Spleen (tissue), 11 donors: ENCODE results near the gene RRP1. TPM values are rescaled to one million over a fixed set of nuclear protein-coding genes. Genes with fewer than 3 reads are reported as not detected.
A peak's percentile ranks its signal among the peaks of the same experiment; 100 is the strongest.
"Not testable (repeated sequence)": the region's sequence is repeated elsewhere in the genome, so short reads cannot be mapped to it uniquely, and the experiment has no call there.

Experiments used
- DNase-seq: peaks from one replicate; pipeline ENCODE4 v3.0.0-alpha.2; 2020
- H3K27ac ChIP-seq, 8 donors: fragments of 200-600 bp; sonication (generic) in 7 of 8; 1 replicate in 4 of 8; 2 replicates in 4 of 8; pipeline versions ENCODE4 v1.5.0 to v1.8.0; 2016 to 2021; ENCODE audit warnings: inconsistent platforms in 4 of 8, mild to moderate bottlenecking in 4 of 8, moderate library complexity in 1 of 8
- H3K27me3 ChIP-seq, 7 donors: fragments of 200-600 bp; sonication (generic) in 6 of 7; replicated peaks in 1 of 7; 1 replicate in 4 of 7; 2 replicates in 3 of 7; pipeline versions ENCODE4 v1.5.0 to v1.8.0; 2016 to 2021; ENCODE audit warnings: inconsistent platforms in 3 of 7, mild to moderate bottlenecking in 1 of 7
- H3K36me3 ChIP-seq, 6 donors: fragments of 200-600 bp; sonication (generic) in 5 of 6; 1 replicate in 4 of 6; 2 replicates in 2 of 6; pipeline versions ENCODE4 v1.5.0 to v1.8.0; 2016 to 2021; ENCODE audit warnings: inconsistent platforms in 2 of 6
- H3K4me1 ChIP-seq, 6 donors: fragments of 200-600 bp; sonication (generic) in 5 of 6; 1 replicate in 3 of 6; 2 replicates in 3 of 6; pipeline versions ENCODE4 v1.5.0 to v1.8.0; 2016 to 2021; ENCODE audit warnings: inconsistent platforms in 3 of 6
- H3K4me3 ChIP-seq, 8 donors: fragments of 200-600 bp; sonication (generic) in 7 of 8; 1 replicate in 4 of 8; 2 replicates in 4 of 8; pipeline versions ENCODE4 v1.5.0 to v1.8.0; 2016 to 2021; ENCODE audit warnings: inconsistent platforms in 4 of 8, mild to moderate bottlenecking in 4 of 8, moderate library complexity in 2 of 8
- H3K9me3 ChIP-seq, 8 donors: fragments of 200-600 bp; sonication (generic) in 7 of 8; 1 replicate in 4 of 8; 2 replicates in 4 of 8; pipeline versions ENCODE4 v1.5.0 to v1.8.0; 2016 to 2021; ENCODE audit warnings: inconsistent platforms in 4 of 8
- POLR2A ChIP-seq, 3 donors: fragments of 450-650 bp; IDR thresholded peaks; one replicate each; pipeline ENCODE4 v1.5.1; 2017; ENCODE audit warnings: antibody characterized with exemption in 3 of 3, mild to moderate bottlenecking in 1 of 3
- POLR2AphosphoS5 ChIP-seq, 3 donors: sonication (generic); formaldehyde crosslinking; IDR thresholded peaks; one replicate each; pipeline ENCODE4 v1.5.1; 2017; ENCODE audit warnings: antibody characterized with exemption in 3 of 3
- WGBS, 5 donors: extraction: QIAGEN DNeasy Blood & Tissue Kit in 3 of 5; methylation state at CpG; one replicate each; pipeline versions ENCODE4 v1.1.5 to v1.1.7; 2013 to 2018; 5-methylcytosine and 5-hydroxymethylcytosine counted together
- intact Hi-C: fragments of 100-400 bp; cut with DNase I; formaldehyde crosslinking; loops from one replicate; pipeline ENCODE4 v1.15.0; 2023; ENCODE audit warnings: low total_unique reads
- polyA plus RNA-seq, 3 donors: library from polyadenylated mRNA; stranded (reverse); fragments of 200-250 nt; gene quantifications; one replicate each; pipeline ENCODE4 v1.2.1, GENCODE V29; 2013
- total RNA-seq, 7 donors: library from RNA; depleted of rRNA in 3 of 7; stranded (reverse); fragments of >200 nt in 3 of 7; fragmentation: NEBNext Ultra II Directional in 4 of 7; extraction: Animal tissue kit (Norgen Biotek cat#: 25700) in 4 of 7; gene quantifications; one replicate each; pipeline versions ENCODE4 v1.1.0 to v1.2.1, GENCODE V29; 2016 to 2021
- TF ChIP-seq, protein P1 (sequence below), 11 experiments: fragments of 200-600 bp in 7 of 11; fragments of 450-650 bp in 4 of 11; sonication (generic) in 4 of 11; IDR thresholded peaks in 8 of 11; conservative IDR thresholded peaks in 3 of 11; 1 replicate in 7 of 11; 2 replicates in 4 of 11; pipeline versions ENCODE4 v1.4.0 to v1.8.0; 2016 to 2021; ENCODE audit warnings: antibody characterized with exemption in 11 of 11, inconsistent platforms in 4 of 11, mild to moderate bottlenecking in 1 of 11
- donor health status: healthy with polysubstance abuse.
- donor health status: DM: no; HTN: no; CAD: no; lungs with moderate emphysema.
- donor health status: DM: no; HTN: no; CAD: no.
- donor health status: Bipolar disorder and iron deficiency.
- donor health status: healthy.
- donor health status: DM: no; HTN: no; CAD: no.
- donor health status: DM: yes; HTN: yes; CAD: no.

RRP1 gene
- total and polyA plus RNA-seq, 10 donors = 11.5 to 26.9 (median 18.6) TPM

DNA sequence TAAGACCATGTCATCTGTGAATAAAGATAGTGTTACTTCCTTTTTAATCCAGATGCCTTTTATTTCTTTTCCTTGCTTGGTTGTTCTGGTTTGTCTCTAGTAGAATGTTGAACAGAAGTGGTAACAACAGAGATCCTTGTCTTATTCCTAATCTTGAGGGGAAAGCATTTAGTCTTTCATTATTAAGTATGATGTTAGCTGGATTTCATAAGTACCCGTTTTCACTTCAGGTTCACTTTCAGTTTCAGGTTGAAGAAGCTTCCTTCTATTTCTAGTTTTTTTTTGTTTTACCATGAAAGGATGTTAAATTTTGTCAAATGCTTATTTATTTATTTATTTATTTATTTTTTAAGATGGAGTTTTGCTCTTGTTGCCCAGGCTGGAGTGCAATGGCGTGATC, 53.4 kb downstream of the RRP1 start:
- WGBS, 5 donors = 39 to 69% (median 44%) methylated on average over 2 of the region's 2 CpGs
- Histone ChIP-seq H3K27me3 (no peaks in the 10 kb centered on the region), H3K27ac (peak overlapping the region in 5 of 8 donors; percentile 15 to 65 (median 34)), H3K36me3 (no peaks in the 10 kb centered on the region), H3K4me1 (peaks cover 0 to 17% (median 7%) of the 10 kb centered on the region in 6 donors), H3K9me3 (no peaks in the 10 kb centered on the region), H3K4me3 (no peak overlapping the region)
- no peak for TF ChIP-seq POLR2A (IDR thresholded peaks at IDR 0.05)
- TF ChIP-seq POLR2AphosphoS5 (IDR thresholded peaks at IDR 0.05) = no peak
- TF ChIP-seq, protein P1, sequence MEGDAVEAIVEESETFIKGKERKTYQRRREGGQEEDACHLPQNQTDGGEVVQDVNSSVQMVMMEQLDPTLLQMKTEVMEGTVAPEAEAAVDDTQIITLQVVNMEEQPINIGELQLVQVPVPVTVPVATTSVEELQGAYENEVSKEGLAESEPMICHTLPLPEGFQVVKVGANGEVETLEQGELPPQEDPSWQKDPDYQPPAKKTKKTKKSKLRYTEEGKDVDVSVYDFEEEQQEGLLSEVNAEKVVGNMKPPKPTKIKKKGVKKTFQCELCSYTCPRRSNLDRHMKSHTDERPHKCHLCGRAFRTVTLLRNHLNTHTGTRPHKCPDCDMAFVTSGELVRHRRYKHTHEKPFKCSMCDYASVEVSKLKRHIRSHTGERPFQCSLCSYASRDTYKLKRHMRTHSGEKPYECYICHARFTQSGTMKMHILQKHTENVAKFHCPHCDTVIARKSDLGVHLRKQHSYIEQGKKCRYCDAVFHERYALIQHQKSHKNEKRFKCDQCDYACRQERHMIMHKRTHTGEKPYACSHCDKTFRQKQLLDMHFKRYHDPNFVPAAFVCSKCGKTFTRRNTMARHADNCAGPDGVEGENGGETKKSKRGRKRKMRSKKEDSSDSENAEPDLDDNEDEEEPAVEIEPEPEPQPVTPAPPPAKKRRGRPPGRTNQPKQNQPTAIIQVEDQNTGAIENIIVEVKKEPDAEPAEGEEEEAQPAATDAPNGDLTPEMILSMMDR (IDR thresholded peaks at IDR 0.05 in 8 of 11, conservative IDR thresholded peaks at IDR 0.05 in 3 of 11) = no peak
- intact Hi-C loops = no loop called here
- DNase-seq = no peak

DNA sequence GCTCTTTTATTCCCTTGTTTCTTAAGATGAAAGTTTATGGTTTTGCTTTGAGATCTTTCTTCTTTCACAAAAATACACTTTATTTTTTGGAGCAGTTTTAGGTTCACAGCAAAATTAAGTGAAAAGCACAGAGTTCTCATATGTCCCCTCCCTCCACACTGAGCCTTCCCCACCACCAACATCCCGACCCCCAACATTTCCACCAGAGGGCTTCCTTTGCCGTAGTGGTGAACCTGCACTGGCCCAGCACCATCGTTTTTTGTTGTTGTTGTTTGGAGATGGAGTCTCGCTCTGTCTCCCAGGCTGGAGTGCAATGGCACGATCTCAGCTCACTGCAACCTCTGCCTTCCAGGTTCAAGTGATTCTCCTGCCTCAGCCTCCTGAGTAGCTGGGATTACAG, 55.5 kb downstream of the RRP1 start:
- H3K27me3 ChIP-seq = not testable (repeated sequence)

DNA sequence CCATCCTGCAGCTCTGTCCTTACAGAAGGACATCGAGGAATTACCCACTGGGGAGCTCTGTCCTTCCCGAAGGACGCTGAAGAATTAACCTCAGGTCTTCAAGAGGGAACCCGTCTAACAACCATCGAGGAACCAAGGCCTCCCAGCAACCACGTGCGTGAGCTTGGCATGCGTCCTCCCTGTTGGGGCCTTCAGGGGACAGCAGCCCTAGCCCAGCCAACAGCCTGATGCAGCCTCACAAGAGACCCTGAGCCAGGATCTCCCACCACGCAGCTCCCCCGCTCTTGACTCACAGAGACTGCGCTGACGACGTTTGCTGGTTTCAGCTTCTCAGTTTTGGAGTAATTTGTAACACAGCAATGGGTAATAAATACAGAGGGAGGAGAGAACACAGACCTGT, 56.0 kb downstream of the RRP1 start:
- intact Hi-C loops = no loop called here
- TF ChIP-seq, protein P1 (IDR thresholded peaks at IDR 0.05 in 8 of 11, conservative IDR thresholded peaks at IDR 0.05 in 3 of 11) = no peak
- no peak for TF ChIP-seq POLR2AphosphoS5 (IDR thresholded peaks at IDR 0.05)
- TF ChIP-seq POLR2A (IDR thresholded peaks at IDR 0.05) = no peak
- H3K27me3 ChIP-seq = no peaks in the 10 kb centered on the region
- no peaks in the 10 kb centered on the region for H3K9me3 ChIP-seq
- H3K27ac ChIP-seq = no peak overlapping the region
- peaks cover 0 to 25% (median 9%) of the 10 kb centered on the region in 6 donors for H3K4me1 ChIP-seq
- no peak overlapping the region for H3K4me3 ChIP-seq
- no peak for DNase-seq
- H3K36me3 ChIP-seq = no peaks in the 10 kb centered on the region
- 90 to 95% (median 94%) methylated on average over 13 of the region's 13 CpGs for WGBS, 5 donors

More for the DNA sequence above, 55.5 kb downstream of the RRP1 start:
- H3K27ac ChIP-seq, intact Hi-C loops, H3K36me3 ChIP-seq, H3K9me3 ChIP-seq, DNase-seq, H3K4me3 ChIP-seq: not testable (repeated sequence)
- peaks cover 0 to 22% (median 9%) of the 10 kb centered on the region in 6 donors for H3K4me1 ChIP-seq
- WGBS, 5 donors = 75 to 88% (median 81%) methylated on average over 5 of the region's 5 CpGs

DNA sequence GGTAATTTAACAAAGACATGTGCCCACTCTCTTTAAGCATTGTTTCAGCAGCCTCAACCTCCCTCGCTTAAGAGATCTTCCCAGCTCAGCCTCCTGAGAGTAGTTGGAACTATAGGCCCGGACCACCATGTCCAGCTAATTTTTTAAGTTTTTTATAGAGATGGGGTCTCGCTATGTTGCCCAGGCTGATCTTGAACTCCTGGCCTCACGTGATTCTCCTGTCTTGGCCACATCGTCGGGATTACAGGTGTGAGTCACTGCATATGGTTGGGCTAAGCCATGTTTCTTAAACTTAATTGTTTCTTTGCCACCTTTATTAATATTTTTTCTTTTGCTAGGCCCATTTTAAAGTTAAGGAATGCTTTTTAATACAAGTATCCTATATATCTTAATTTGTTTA, 57.1 kb downstream of the RRP1 start:
- 85 to 97% (median 96%) methylated on average over 6 of the region's 6 CpGs for WGBS, 5 donors

DNA sequence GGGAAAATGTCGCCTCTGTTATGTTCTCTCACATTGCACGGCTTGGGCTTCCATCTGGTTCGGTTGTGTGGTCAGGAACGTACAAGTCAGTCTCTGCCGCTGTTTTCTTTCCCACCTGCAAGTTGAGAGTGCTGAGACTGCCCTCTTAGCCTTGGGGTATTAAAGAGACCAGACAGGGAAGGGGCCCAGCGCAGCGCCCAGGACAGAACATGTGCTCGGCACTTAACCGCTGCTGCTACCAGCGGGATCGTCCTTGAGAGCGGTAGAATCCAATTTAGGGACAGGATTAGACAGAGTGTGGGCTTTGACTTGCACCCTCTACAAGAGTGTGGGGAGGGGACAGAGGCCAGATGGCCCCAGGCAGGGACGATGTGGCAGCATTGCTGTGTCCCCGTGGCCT, 57.9 kb downstream of the RRP1 start:
- Histone ChIP-seq H3K27ac (no peak overlapping the region), H3K9me3 (peaks cover 0 to 8% (median 2%) of the 10 kb centered on the region in 8 donors), H3K36me3 (no peaks in the 10 kb centered on the region), H3K4me3 (no peak overlapping the region), H3K4me1 (peaks cover 0 to 21% (median 7%) of the 10 kb centered on the region in 6 donors), H3K27me3 (no peaks in the 10 kb centered on the region)
- TF ChIP-seq, protein P1 (IDR thresholded peaks at IDR 0.05 in 8 of 11, conservative IDR thresholded peaks at IDR 0.05 in 3 of 11) = no peak
- TF ChIP-seq POLR2AphosphoS5 (IDR thresholded peaks at IDR 0.05) = no peak
- TF ChIP-seq POLR2A (IDR thresholded peaks at IDR 0.05) = no peak
- 93 to 95% (median 93%) methylated on average over 13 to 14 of the region's 14 CpGs for WGBS, 5 donors
- intact Hi-C loops = no loop called here
- peak; percentile 47 for DNase-seq

More for the DNA sequence above, 57.1 kb downstream of the RRP1 start:
- intact Hi-C loops = no loop called here
- DNase-seq = no peak
- no peak for TF ChIP-seq POLR2A (IDR thresholded peaks at IDR 0.05)
- peaks cover 0 to 25% (median 9%) of the 10 kb centered on the region in 6 donors for H3K4me1 ChIP-seq
- no peak overlapping the region for H3K4me3 ChIP-seq
- no peaks in the 10 kb centered on the region for H3K27me3 ChIP-seq
- H3K9me3 ChIP-seq = peaks cover 0 to 8% (median 2%) of the 10 kb centered on the region in 8 donors
- H3K36me3 ChIP-seq = no peaks in the 10 kb centered on the region
- no peak overlapping the region for H3K27ac ChIP-seq
